Erythroblast (primary cell): ENCODE results near the gene DOCK2.

ENCODE experiments used
- GATA1 ChIP-seq: IDR thresholded peaks from 2 replicates; pipeline ENCODE4 v1.6.1; 2011; ENCODE audit warnings: low read depth, mild to moderate bottlenecking, control low read depth, low read length, moderate library complexity
- POLR2A ChIP-seq: IDR thresholded peaks from 2 replicates; pipeline ENCODE4 v1.6.1; 2011; ENCODE audit warnings: mild to moderate bottlenecking, low read length

GRCh38 chr5:169637085-169637548 is at the start of gene DOCK2:
- TF ChIP-seq POLR2A = no peak
- no peak for TF ChIP-seq GATA1
